CD4-positive, alpha-beta T cell treated with Interleukin-21 for 1 hour (primary cell): ENCODE data around the gene POLG.

ENCODE experiments used
- DNase-seq: peaks from one replicate; pipeline ENCODE4 v3.0.0-alpha.2; 2020

The POLG gene

DNA sequence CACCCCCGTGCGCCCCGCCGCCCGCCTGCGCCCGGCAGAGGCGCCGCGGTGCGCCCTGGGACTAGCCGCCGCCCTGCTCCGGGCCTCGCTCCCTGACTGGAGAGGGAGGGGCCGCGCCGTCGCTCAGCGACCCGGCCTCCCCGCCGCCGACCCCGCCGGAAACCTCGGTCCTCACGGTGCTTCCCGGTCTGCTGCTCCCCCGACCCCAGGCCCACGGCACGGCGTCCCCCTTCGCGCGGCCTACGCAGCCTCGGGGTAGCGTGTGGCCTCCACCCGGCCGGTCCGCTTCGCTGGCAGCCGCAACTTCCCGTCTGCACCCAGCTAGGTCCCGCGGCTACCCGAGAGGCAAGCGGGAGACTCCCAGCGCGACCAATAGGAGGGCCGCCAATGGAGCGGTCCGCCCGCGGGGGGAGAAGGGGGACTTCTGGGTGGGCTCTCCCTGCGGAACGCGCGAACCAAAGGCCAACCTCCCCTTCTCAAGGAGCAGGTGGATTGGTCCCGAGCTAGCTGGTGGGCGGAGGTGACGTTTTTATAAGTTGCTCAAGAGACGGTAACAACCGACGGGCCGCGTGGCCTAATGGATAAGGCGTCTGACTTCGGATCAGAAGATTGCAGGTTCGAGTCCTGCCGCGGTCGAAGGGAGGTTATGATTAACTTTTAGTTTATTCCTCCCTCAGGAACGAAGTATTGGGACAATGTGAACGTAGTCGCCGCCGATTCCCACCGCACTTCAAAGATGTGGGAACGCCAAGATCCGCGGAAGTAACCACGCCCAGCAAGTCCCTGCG, at the start of gene POLG:
Gene POLG (minus strand): TSS at position 315 of the 788 bp plus-strand sequence. CDS start 1,070 bp downstream, outside the sequence.
- DNase-seq = peak; percentile 99

GRCh38 chr15:89384176-89384604, 49.6 kb upstream of the POLG start:
- no peak for DNase-seq

GRCh38 chr15:89383365-89384175, 48.9 kb upstream of the POLG start:
- no peak for DNase-seq

DNA sequence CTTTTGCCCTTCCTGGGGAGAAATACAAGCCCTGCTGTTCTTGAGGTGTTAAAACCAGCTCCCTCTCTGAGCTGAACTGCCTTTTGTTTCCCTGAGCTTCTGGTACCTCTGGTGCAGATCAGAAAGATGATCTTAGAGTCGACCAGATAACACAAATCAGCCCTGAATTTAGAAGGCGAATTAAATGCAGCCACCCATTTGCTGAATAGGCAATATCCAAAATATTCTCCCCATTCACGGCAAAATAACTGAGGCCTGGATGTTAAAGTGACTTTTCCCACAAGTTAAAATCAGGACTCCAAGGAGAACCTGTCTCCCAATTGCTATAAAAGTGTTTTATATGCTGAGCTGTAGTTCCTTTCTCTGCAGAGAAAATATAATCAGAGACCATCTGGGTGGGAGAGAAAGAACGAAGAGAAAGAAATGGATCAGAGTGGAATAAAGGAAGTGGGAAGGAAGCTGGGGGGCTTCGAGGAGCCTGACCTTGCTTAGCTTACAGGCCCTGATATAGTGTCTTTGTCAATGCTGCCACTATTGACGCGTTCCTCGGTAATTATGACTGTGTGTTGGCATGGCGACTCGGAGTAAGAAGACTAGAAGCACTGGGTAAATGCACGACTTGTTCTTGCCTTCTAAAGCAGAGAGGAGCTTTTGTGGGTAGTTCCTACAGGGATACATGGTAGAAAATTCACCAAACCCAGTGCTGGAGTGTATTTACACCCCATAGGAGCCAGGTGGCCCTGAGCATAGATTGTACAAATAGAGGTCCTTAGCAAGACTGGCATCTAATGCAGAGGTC, 47.5 kb upstream of the POLG start:
- DNase-seq = no peak

DNA sequence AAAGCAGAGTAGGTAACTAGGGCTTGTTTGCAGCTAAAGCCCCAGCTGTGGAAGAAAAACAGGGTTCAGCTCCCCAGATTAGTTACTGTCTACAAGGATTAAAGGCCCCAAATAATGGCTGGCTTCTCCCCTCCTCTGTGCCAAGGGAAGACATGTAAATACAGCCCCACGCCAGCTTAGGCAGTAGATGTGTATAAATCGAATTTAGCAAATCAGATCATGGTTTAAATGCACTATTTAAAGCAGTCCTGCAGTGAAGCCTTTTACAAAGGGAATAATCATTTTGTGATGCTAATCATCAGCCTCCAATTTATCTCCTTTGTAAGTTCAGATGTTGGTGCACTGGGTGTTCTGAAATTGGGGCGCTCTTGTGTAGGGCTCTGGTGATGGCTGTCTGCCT, 46.7 kb upstream of the POLG start:
- DNase-seq = no peak

GRCh38 chr15:89379818-89380217, 45.2 kb upstream of the POLG start:
- DNase-seq = no peak

- DNase-seq = no peak
Observed at GRCh38 chr15:89379251-89379695, 44.6 kb upstream of the POLG start.

GRCh38 chr15:89378296-89379151, 43.9 kb upstream of the POLG start:
- peak; percentile 14 for DNase-seq

- no peak for DNase-seq
Observed at GRCh38 chr15:89377842-89378295, 43.2 kb upstream of the POLG start.

GRCh38 chr15:89377024-89377841, 42.6 kb upstream of the POLG start:
- DNase-seq = no peak

DNA sequence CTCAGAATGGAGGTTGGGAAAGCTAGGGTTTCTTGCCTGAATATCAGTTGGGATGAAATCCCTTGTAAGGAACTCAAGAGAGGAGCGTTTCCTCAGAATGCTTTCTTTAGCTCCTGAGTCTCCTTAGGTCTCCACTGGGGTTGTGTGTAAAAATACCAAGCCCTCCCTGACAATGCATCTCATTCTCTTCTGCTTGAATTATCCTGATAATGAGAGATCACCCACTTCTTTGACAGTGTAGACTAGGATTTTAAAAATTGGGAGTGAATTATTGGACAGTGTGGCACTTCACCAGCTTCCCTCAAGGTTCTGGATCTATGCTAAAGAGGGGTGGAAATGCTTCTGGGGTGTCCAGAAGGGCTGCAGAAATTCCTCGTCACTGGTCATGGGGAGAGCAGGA, 41.8 kb upstream of the POLG start:
- no peak for DNase-seq

DNA sequence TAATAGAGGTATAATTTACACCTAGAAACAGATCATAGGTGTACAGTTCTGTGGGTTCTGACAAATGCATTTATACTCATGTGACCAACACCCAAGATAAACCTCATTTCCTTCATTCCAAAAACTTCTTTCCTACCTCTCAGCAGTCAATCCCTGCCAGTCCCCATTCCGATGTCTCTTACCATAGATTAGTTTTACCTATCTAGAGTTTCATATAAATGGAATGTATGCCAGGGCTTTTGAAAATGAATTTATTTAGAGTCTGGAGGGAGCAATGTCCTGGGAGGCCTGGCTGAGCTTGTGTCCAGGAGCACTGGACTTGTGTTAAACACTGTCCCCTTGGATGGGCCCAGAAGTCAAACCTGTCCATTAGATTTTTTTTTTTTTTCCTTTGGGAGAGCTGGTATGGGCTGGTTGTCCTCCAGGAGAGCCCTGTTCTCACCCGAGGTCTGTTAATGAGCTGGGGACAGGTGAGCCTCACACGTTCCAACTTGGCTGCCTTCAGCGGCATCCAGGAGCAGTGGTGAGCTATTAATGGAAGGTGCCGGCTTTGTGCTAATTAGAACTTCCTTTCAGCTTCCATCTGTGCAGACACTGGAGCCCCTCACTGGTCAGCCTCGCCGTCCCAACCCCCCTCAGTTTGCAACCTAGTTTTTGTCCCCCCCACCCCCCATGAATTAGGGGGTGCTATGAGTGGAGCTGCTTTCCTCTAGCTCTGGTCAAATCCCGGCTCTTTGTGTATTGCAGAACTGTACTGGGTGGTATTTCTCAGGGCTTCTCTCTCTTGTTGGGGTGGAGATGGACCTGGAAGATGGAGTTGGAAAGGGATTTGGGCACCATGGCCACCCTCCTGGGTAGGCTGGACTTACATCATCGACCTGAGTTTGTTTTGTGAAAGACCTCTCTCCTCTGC, 40.7 kb upstream of the POLG start:
- no peak for DNase-seq

GRCh38 chr15:89374086-89374981, 39.7 kb upstream of the POLG start:
- DNase-seq = no peak

DNA sequence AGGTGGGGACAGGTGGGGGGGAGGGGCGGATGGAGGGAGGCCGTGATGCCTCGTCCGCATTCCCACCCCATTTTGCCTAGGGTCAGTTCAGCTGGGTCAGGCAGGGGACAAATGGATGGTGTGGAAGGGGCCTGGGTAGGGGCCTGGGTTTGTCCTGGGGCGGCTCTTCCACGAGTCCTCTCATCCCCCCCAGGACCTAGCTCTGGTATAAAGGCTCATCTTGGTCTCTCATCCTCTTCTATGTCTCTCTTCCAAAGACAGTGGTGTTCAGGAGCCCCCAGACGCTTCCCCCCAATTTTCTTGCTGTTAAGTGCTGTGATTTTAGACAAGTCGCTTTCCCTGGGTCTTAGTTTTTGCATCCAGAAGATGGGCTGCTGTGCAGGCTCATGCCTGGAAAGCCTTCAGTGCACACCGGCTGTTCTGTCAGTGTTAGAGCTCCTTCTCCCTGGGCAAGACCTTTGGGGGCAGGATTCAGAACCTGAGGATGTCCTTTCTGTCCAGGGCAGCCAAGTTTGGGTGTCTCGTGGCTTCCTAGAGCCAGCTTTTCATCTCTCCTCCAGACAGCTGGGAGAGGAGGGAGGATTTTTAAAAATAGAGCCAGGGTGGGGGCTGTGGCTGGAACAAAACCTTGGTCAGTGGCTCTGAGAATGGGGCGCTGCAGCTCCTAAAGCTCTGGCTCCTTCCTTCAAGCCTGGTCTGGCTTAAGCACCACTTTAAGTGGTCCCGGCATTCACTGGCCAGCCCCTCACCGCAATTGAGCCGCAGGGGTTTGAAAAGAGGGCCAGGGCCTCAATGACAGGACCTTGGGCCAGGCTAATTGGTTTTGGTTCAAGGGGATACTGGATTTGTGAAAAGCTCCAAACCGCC, 37.7 kb upstream of the POLG start:
- DNase-seq = no peak

GRCh38 chr15:89371228-89372044, 36.8 kb upstream of the POLG start:
- no peak for DNase-seq

GRCh38 chr15:89370978-89371227, 36.3 kb upstream of the POLG start:
- no peak for DNase-seq
